Lung (tissue), 12 donors: ENCODE results near the gene DPM3. TPM values are rescaled to one million over a fixed set of nuclear protein-coding genes. Genes with fewer than 3 reads are reported as not detected.
A peak's percentile ranks its signal among the peaks of the same experiment; 100 is the strongest.

Experiments
- ATAC-seq: fragments of 200-7000 bp; cut with Tn5 transposase; one replicate; pipeline ENCODE4 v1.9.1; 2020; ENCODE audit warnings: moderate number of reproducible peaks; ENCODE audit not compliant: insufficient read depth, low FRiP score
- DNase-seq, 3 donors: peaks; one replicate each; pipeline ENCODE4 v3.0.0-alpha.2; 2013 to 2017
- H3K27ac ChIP-seq, 2 donors: one replicate each; pipeline ENCODE4 v1.5.1; 2013; ENCODE audit warnings: mild to moderate bottlenecking in 2 of 2, moderate library complexity in 2 of 2, control low read depth in 1 of 2, inconsistent platforms in 1 of 2, low read depth in 1 of 2, low read length in 1 of 2
- H3K27me3 ChIP-seq, 3 donors: one replicate each; pipeline ENCODE4 v1.5.1; 2013; ENCODE audit warnings: low read length in 2 of 3; ENCODE audit not compliant: control insufficient read depth in 3 of 3, insufficient read depth in 3 of 3
- H3K36me3 ChIP-seq, 4 donors: one replicate each; pipeline ENCODE4 v1.5.1; 2013; ENCODE audit warnings: low read length in 4 of 4, mild to moderate bottlenecking in 1 of 4, moderate library complexity in 1 of 4; ENCODE audit not compliant: control insufficient read depth in 4 of 4, insufficient read depth in 4 of 4
- H3K4me1 ChIP-seq, 5 donors: one replicate each; pipeline ENCODE4 v1.5.1; 2013; ENCODE audit warnings: low read length in 5 of 5, mild to moderate bottlenecking in 2 of 5, moderate library complexity in 1 of 5; ENCODE audit not compliant: control insufficient read depth in 5 of 5, insufficient read depth in 5 of 5
- H3K4me3 ChIP-seq: one replicate; pipeline ENCODE4 v1.5.1; 2013; ENCODE audit warnings: mild to moderate bottlenecking, control low read depth, moderate library complexity
- H3K9ac ChIP-seq, 2 donors: one replicate each; pipeline ENCODE4 v1.5.1; 2013; ENCODE audit warnings: low read length in 2 of 2, control low read depth in 1 of 2; ENCODE audit not compliant: insufficient read depth in 1 of 2
- H3K9me3 ChIP-seq, 4 donors: one replicate each; pipeline ENCODE4 v1.5.1; 2013; ENCODE audit warnings: low read length in 3 of 4, mild to moderate bottlenecking in 1 of 4, moderate library complexity in 1 of 4; ENCODE audit not compliant: control insufficient read depth in 4 of 4, insufficient read depth in 3 of 4
- CTCF ChIP-seq: IDR thresholded peaks from 2 replicates; pipeline ENCODE4 v1.5.1; 2012; ENCODE audit warnings: mild to moderate bottlenecking; ENCODE audit errors: control extremely low read depth, extremely low read depth
- WGBS, 2 donors: extraction: QIAGEN DNeasy Blood & Tissue Kit; methylation state at CpG; one replicate each; pipeline ENCODE4 v1.1.7; 2013; 5-methylcytosine and 5-hydroxymethylcytosine counted together
- polyA plus RNA-seq, 2 donors: library from polyadenylated mRNA; stranded (reverse); fragments of 200-250 nt; gene quantifications; one replicate each; pipeline ENCODE4 v1.2.1, GENCODE V29; 2013
- total RNA-seq, 2 donors: library from RNA; depleted of rRNA in 1 of 2; stranded (reverse); fragments of >200 nt in 1 of 2; gene quantifications; one replicate each; pipeline ENCODE4 v1.2.1, GENCODE V29; 2014 to 2021
- donor health status: control.
- donor health status: control.
- donor health status: Bipolar disorder and iron deficiency.
- donor health status: healthy.
- donor health status: DM: yes; HTN: yes; CAD: no.

DPM3 gene
- total and polyA plus RNA-seq, 4 donors = 33.7 to 491 (median 133) TPM

DNA sequence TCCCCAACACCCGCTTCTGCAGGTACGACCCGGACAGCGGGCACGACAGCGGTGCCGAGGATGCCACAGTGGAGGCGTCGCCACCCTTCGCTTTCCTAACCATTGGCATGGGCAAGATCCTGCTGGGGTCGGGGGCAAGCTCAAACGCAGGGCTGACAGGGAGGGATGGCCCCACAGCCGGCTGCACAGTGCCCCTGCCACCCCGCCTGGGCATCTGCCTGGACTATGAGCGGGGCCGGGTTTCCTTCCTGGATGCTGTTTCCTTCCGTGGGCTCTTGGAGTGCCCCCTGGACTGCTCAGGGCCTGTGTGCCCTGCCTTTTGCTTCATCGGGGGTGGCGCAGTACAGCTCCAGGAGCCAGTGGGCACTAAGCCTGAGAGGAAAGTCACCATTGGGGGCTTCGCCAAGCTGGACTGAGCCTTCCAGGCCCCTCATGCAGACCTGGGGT is 43.5 kb upstream of the DPM3 start:
- Histone ChIP-seq H3K36me3 (no peaks in the 10 kb centered on the region), H3K4me1 (peaks cover 0 to 12% (median 5%) of the 10 kb centered on the region in 5 donors), H3K27ac (no peak overlapping the region), H3K4me3 (no peak overlapping the region), H3K27me3 (no peaks in the 10 kb centered on the region), H3K9ac (no peak overlapping the region), H3K9me3 (peaks cover 0 to 2% (median 0%) of the 10 kb centered on the region in 4 donors)
- no peak for ATAC-seq
- DNase-seq = no peak
- no peak for TF ChIP-seq CTCF
- 79 to 85% methylated on average over 20 of the region's 20 CpGs for WGBS, 2 donors

DNA sequence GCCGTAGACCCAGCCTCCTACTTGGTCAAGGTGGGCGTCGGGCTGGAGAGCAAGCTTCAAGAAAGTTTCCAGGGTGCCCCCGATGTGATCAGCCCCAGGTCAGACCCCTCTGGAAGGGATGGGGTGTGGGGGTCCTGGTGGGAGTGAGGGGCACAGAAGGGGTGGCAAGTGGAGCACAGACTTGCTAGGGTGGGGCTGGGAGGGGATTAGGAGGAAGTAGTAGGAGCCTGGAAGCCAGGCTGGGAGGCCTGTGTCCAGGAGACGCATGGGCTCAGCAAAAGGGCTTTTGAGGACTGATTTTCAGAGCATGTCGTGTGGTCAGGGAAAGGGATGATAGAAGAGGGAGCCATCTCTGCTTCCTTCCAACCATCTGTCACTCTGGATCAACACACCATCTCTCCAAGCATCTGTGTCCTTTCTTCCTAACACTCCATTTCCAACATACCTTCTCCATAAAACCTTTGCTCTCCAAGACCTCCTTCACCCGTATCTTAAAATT is 41.8 kb upstream of the DPM3 start:
- H3K36me3 ChIP-seq = no peaks in the 10 kb centered on the region

GRCh38 chr1:155181371-155182051 is 41.2 kb upstream of the DPM3 start:
- peak overlapping the region in 1 of 2 donors; percentile 42 for H3K27ac ChIP-seq
- no peaks in the 10 kb centered on the region for H3K36me3 ChIP-seq
- DNase-seq = no peak
- no peak overlapping the region for H3K4me3 ChIP-seq
- TF ChIP-seq CTCF = no peak
- no peaks in the 10 kb centered on the region for H3K27me3 ChIP-seq
- peaks cover 0 to 19% (median 5%) of the 10 kb centered on the region in 5 donors for H3K4me1 ChIP-seq
- ATAC-seq = no peak
- H3K9me3 ChIP-seq = peaks cover 0 to 2% (median 0%) of the 10 kb centered on the region in 4 donors
- H3K9ac ChIP-seq = no peak overlapping the region
- WGBS, 2 donors = 94 to 97% methylated on average over 18 of the region's 18 CpGs

More for the DNA sequence above, 41.8 kb upstream of the DPM3 start:
- ATAC-seq (no peak), DNase-seq (no peak)
- TF ChIP-seq CTCF = no peak
- H3K27me3 ChIP-seq = no peaks in the 10 kb centered on the region
- H3K4me1 ChIP-seq = peaks cover 0 to 15% (median 5%) of the 10 kb centered on the region in 5 donors
- H3K9ac ChIP-seq = no peak overlapping the region
- H3K4me3 ChIP-seq = no peak overlapping the region
- 86 to 88% methylated on average over 7 of the region's 7 CpGs for WGBS, 2 donors
- H3K27ac ChIP-seq = peak overlapping the region in 1 of 2 donors; percentile 42
- H3K9me3 ChIP-seq = peaks cover 0 to 2% (median 0%) of the 10 kb centered on the region in 4 donors
